Measurements from ENCODE around the gene SLC7A6OS. TPM values are rescaled to one million over a fixed set of nuclear protein-coding genes. Genes with fewer than 3 reads are reported as not detected.

The SLC7A6OS gene
- total RNA-seq, 1 experiment from 2014 or later, result 14.2 TPM

DNA sequence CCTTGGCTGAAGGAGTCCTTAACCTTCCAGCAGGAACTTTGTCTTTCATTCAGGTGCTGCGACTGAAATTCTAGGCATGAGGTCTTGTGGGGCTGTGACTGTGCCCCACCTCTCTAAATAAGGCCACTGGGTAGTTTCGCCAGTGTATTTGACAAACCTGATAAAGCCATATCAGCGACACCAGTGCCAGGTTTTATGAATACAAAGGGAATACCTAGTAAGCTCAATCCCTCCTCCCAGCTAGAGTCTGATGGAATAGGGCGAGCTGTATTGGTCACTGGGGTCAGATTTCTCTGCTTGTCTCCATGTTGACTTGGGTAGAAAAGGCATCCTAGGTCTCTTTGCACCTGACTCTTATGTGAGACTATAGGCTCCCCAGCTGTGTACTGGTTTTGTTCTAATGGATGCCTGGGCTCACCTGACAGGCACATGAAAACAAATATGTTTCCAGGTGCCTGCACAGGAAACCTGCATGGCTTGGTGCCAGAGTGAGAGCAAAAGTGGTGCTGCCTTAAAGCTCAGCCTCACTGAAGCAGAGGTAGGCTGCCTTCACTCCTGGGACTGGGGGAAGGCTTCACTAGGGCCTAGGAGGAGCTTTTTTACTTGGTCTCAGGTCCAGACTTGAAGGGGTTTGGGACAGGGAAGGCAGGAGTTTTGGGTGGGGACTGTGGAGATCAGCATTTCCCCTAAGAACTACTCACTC, 38.1 kb downstream of the SLC7A6OS start:
- H3K79me2 ChIP-seq (ENCODE audit: low read depth), result peaks cover 57% of the 10 kb centered on the region
- no peak overlapping the region for H2AFZ ChIP-seq
- ChIA-PET CTCF (interaction anchor here (0.6 kb wide), 1 partner anchor 12 kb away, joined by 3 read pairs; no protein-coding TSS in a partner anchor), POLR2A (ENCODE audit: unreplicated experiment) (no interaction called here)
- H3K9me3 ChIP-seq (ENCODE audit: insufficient read depth, low read depth), result no peaks in the 10 kb centered on the region
- no peak overlapping the region for H3K4me2 ChIP-seq
- H3K27ac ChIP-seq, result no peak overlapping the region
- peaks cover 18% of the 10 kb centered on the region for H3K4me1 ChIP-seq (replicated peaks; ENCODE audit: insufficient read depth)
- no peak for DNase-seq
- peaks cover 15% of the 10 kb centered on the region; the same call in 1 of the 2 replicates for H3K36me3 ChIP-seq (ENCODE audit: low read depth)
- no peaks in the 10 kb centered on the region for H3K9me2 ChIP-seq (ENCODE audit: insufficient read depth)
- BruUV-seq (replicated peaks), result no TSS peak
- intact Hi-C loops (cut with micrococcal nuclease; ENCODE audit: unreplicated experiment), result no loop called here
- peaks cover 13% of the 10 kb centered on the region; the same call in 1 of the 2 replicates for H3F3A ChIP-seq (ENCODE audit: insufficient read depth, low read depth)
- H4K20me1 ChIP-seq (ENCODE audit: insufficient read depth), result peaks cover 23% of the 10 kb centered on the region
- no peaks in the 10 kb centered on the region for H3K27me3 ChIP-seq (ENCODE audit: insufficient read depth, low read depth)
- H3K4me3 ChIP-seq, result no peak overlapping the region
- TF ChIP-seq, protein P1, sequence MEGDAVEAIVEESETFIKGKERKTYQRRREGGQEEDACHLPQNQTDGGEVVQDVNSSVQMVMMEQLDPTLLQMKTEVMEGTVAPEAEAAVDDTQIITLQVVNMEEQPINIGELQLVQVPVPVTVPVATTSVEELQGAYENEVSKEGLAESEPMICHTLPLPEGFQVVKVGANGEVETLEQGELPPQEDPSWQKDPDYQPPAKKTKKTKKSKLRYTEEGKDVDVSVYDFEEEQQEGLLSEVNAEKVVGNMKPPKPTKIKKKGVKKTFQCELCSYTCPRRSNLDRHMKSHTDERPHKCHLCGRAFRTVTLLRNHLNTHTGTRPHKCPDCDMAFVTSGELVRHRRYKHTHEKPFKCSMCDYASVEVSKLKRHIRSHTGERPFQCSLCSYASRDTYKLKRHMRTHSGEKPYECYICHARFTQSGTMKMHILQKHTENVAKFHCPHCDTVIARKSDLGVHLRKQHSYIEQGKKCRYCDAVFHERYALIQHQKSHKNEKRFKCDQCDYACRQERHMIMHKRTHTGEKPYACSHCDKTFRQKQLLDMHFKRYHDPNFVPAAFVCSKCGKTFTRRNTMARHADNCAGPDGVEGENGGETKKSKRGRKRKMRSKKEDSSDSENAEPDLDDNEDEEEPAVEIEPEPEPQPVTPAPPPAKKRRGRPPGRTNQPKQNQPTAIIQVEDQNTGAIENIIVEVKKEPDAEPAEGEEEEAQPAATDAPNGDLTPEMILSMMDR (conservative IDR thresholded peaks at IDR 0.05), result no peak
- no peak for TF ChIP-seq EZH2 (IDR thresholded peaks at IDR 0.05; ENCODE audit: low read depth)

DNA sequence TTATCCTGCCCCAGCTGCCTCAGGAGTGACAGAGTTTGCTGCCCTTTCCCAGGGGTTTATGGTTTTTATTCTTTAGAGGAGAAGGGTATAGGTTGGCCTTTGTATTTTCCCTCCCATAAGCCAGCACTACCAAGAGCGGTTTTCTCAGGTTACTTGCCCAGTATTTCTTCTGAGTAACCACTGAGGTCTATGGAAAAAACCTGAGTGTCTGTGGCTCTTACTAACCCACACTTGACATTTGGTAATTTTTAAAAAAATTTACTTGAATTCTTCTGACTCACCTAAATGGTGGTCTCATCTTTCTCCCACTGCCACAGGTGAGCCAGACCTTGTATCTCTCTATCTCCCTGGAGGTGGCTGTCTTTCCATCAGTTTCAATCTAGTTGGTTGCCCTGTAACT, 40.4 kb downstream of the SLC7A6OS start:
- H2AFZ ChIP-seq, result no peak overlapping the region
- peaks cover 76% of the 10 kb centered on the region for H3K79me2 ChIP-seq (ENCODE audit: low read depth)
- POLR2A ChIA-PET (ENCODE audit: unreplicated experiment), result interaction anchor here (0.6 kb wide), 1 partner anchor 750 kb away, joined by 15 read pairs; no protein-coding TSS in a partner anchor
- no peak for DNase-seq
- CTCF ChIA-PET, result no interaction called here
- H3K9me3 ChIP-seq (ENCODE audit: insufficient read depth, low read depth), result no peaks in the 10 kb centered on the region
- H3K4me2 ChIP-seq, result no peak overlapping the region
- no TSS peak for BruUV-seq (replicated peaks)
- peaks cover 15% of the 10 kb centered on the region; the same call in 1 of the 2 replicates for H3K36me3 ChIP-seq (ENCODE audit: low read depth)
- H3K4me3 ChIP-seq, result no peak overlapping the region
- H3K27me3 ChIP-seq (ENCODE audit: insufficient read depth, low read depth), result no peaks in the 10 kb centered on the region
- TF ChIP-seq, protein P1 (conservative IDR thresholded peaks at IDR 0.05), result no peak
- no peak for TF ChIP-seq EZH2 (IDR thresholded peaks at IDR 0.05; ENCODE audit: low read depth)
- peaks cover 30% of the 10 kb centered on the region for H4K20me1 ChIP-seq (ENCODE audit: insufficient read depth)
- intact Hi-C loops (cut with micrococcal nuclease; ENCODE audit: unreplicated experiment), result no loop called here
- no peak overlapping the region for H3K27ac ChIP-seq
- peaks cover 21% of the 10 kb centered on the region for H3F3A ChIP-seq (ENCODE audit: insufficient read depth, low read depth)
- H3K9me2 ChIP-seq (ENCODE audit: insufficient read depth), result no peaks in the 10 kb centered on the region
- peaks cover 37% of the 10 kb centered on the region for H3K4me1 ChIP-seq (replicated peaks; ENCODE audit: insufficient read depth)

DNA sequence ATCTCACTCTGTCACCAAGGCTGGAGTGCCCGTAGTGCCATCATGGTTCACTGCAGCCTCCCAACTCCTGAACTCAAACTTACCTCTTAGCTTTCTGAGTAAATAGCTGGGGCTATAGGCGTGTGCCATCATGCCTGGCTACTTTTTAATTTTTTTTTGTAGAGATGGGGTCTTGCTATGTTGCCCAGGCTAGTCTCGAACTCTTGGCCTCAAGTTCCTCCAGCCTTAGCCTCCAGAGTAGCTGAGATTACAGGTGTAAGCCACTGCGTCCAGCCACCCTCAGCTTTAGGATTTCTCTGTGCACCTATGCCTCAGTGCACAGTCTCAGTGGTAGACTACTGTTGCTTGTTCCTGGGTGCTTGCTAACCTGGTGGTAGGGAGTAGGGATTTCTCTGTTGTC, 41.0 kb downstream of the SLC7A6OS start:
- peaks cover 15% of the 10 kb centered on the region; the same call in 1 of the 2 replicates for H3K36me3 ChIP-seq (ENCODE audit: low read depth)
- DNase-seq, result no peak
- no peak overlapping the region for H3K27ac ChIP-seq
- no peak overlapping the region for H3K4me2 ChIP-seq
- H3K9me2 ChIP-seq (ENCODE audit: insufficient read depth), result no peaks in the 10 kb centered on the region
- peaks cover 37% of the 10 kb centered on the region for H3K4me1 ChIP-seq (replicated peaks; ENCODE audit: insufficient read depth)
- H3K9me3 ChIP-seq (ENCODE audit: insufficient read depth, low read depth), result no peaks in the 10 kb centered on the region
- no peak overlapping the region for H3K4me3 ChIP-seq
- TF ChIP-seq, protein P1 (conservative IDR thresholded peaks at IDR 0.05), result no peak
- no peak for TF ChIP-seq EZH2 (IDR thresholded peaks at IDR 0.05; ENCODE audit: low read depth)
- no peak overlapping the region for H2AFZ ChIP-seq
- H3K27me3 ChIP-seq (ENCODE audit: insufficient read depth, low read depth), result no peaks in the 10 kb centered on the region
- ChIA-PET POLR2A (ENCODE audit: unreplicated experiment) (interaction anchor here (0.6 kb wide), 1 partner anchor 749 kb away, joined by 15 read pairs; no protein-coding TSS in a partner anchor), CTCF (no interaction called here)
- H4K20me1 ChIP-seq (ENCODE audit: insufficient read depth), result peaks cover 30% of the 10 kb centered on the region
- H3K79me2 ChIP-seq (ENCODE audit: low read depth), result peaks cover 76% of the 10 kb centered on the region
- no TSS peak for BruUV-seq (replicated peaks)
- intact Hi-C loops (cut with micrococcal nuclease; ENCODE audit: unreplicated experiment), result no loop called here
- peaks cover 24% of the 10 kb centered on the region for H3F3A ChIP-seq (ENCODE audit: insufficient read depth, low read depth)
